Ramos (cell line): ENCODE measurements around the gene METAP1.
"Not testable (repeated sequence)": the region's sequence is repeated elsewhere in the genome, so short reads cannot be mapped to it uniquely, and the experiment has no call there.

ENCODE experiments used
- in situ Hi-C: fragments of 300-500 bp; cut with MboI; formaldehyde crosslinking; loops from one replicate; pipeline ENCODE4 v1.14.3; 2022; ENCODE audit warnings: low sequenced_read_pairs; ENCODE audit not compliant: unreplicated experiment

Gene METAP1

DNA sequence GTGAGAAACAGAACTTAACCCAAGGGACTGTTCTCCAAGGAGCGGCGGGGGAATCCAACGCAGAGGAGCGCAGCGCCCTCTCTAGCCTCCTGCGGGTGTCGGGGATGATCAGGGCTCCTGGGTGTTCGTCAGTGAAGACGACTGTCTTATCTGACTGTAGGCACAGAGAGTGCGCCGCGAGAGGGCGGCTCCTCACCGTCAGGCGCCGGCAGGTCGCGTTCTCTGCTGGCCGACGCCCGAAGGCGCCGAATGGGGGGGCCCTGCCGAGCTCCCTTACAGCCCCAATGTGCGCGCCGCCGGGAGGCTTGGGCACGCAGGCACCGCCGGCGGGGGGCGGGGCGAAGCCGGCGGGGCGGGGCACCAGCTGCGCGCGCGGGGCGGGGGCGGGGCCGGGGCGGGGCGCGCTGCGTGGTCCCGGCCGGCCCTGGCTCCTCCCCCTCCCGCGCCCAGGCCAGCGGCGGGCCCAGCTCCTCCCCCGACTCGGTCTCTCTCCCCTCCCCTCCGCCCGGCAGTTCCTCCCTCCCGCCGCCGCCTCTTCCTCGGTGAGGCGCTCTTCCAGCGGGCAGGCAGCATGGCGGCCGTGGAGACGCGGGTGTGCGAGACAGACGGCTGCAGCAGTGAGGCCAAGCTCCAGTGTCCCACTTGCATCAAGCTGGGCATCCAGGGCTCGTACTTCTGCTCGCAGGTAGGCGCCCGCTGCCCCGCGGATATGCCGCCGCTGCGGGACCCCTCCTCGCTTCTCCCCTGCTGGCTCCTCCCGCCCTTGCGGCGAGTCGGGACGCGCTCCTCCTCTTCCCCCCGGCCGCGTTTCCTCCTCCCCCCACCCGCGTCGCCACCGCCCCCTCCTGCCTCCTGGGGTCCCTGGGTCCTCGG lies at the start of gene METAP1:
Gene METAP1 (plus strand): TSS at position 539 of the 873 bp plus-strand sequence. CDS start 33 bp downstream, at position 572.
- in situ Hi-C loops = no loop called here

DNA sequence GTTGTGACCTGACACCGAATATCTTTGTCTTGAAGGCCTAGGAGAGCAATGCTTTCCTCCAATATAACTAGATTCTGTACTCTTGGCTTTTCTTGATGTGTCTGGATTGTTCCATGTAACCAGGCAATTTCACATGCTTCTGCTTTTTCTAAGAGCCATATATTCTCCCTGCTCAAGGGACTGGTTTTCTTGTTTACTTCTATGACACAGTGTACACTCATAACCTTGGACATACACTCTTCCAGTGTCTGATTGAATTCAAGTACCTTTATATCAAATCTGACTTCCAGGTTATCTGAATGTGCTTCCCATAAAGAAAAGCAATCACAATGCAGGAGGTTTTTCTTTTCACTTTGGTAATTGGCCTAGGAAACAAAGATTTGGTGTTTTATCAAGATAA lies 49.2 kb upstream of the METAP1 start:
- in situ Hi-C loops = no loop called here

DNA sequence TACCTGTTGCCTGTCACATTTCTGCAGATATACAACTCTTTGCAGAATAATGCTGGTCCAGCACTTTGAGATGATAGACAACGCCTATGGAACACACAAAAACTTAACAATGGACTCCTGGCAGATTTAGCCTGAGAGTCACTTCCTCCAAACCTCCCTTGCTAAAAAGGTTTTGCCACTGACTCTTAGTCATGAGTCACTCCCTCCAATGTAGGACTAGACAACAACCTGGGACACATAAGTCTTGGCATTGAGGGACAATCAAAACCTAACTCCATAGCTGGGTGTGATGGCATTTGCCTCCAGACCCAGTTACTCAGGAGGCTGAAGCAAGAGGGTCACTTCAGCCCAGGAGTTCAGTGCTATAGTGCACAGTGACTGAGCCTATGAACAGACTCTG lies 44.6 kb upstream of the METAP1 start:
- in situ Hi-C loops = loop anchor here (25.0 kb wide), 1 partner anchor 461 kb away; no protein-coding TSS in a partner anchor

DNA sequence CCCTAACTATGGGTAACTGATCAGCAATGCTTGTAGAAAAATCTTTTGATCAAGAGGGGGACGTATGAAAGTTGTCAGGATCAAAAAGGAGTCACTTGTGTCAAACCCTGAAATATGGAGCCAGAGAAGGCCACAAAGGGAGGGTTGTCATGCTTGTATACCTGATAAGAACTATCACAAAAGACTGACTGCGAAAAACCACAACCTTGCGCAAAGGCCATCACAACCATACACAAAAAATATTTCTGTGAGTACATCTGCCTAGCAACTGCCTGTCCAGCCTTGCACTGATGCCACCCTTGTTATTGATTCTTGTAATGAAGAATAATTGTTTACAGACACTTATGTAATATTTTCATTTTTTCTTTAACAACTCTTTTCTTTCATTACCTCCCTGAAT lies 43.8 kb upstream of the METAP1 start:
- in situ Hi-C loops = loop anchor here (25.0 kb wide), 1 partner anchor 461 kb away; no protein-coding TSS in a partner anchor

DNA sequence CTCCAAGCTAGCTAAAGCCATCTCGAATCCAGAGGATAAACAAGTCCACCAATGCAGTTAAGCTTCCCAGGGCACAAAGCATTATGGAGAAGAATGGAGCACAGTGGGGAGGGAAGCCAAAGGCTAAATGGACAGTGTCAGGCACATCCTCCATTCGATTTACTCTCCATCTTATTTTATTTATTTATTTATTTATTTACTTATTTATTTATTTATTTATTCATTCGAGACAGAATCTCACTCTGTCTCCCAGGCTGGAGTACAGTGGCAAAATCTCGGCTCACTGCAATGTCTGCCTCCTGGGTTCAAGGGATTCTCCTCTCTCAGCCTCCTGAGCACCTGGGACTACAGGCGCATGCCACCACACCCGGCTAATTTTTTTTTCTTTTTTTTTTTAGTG lies 40.3 kb upstream of the METAP1 start:
- in situ Hi-C loops = loop anchor here (25.0 kb wide), 1 partner anchor 457 kb away; no protein-coding TSS in a partner anchor

DNA sequence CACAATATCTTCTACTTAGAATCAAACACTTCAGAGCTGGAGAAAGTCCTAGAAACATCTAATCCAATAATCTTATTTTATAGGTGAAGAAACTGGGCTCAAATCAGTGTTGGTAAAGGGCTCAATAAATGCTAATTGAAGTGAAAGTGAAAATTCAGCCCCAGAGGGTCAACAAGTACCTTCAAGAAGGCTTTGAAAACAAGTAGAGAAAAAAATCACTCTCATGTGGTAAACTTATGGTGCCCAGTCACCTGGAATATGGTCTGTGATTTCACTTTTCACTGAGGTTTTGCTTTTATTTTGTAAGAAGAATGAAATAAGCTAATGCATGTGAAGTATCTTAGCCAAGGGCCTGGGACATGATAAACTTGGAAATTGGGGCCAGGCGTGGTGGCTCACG lies 37.5 kb upstream of the METAP1 start:
- in situ Hi-C loops = loop anchor here (25.0 kb wide), 1 partner anchor 454 kb away; no protein-coding TSS in a partner anchor

DNA sequence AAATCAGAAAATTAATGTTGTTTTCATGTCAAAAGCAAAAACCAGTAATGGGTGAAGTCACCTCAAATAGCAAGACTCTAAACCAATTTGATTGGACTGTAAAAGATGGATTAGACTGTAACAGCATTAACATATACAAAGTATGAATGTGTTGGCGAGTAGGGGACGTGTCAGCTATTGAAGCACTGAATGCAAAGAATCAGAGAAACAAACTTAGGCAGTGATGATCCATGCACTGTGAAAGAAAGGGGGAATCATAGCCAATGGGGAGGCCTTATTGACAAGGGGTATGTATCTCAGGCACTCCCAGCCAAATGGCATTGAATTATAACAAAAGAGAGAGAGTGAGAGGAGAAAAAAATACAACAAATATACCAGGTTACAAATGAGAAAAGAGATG lies 36.1 kb upstream of the METAP1 start:
- in situ Hi-C loops = loop anchor here (25.0 kb wide), 1 partner anchor 453 kb away; no protein-coding TSS in a partner anchor

DNA sequence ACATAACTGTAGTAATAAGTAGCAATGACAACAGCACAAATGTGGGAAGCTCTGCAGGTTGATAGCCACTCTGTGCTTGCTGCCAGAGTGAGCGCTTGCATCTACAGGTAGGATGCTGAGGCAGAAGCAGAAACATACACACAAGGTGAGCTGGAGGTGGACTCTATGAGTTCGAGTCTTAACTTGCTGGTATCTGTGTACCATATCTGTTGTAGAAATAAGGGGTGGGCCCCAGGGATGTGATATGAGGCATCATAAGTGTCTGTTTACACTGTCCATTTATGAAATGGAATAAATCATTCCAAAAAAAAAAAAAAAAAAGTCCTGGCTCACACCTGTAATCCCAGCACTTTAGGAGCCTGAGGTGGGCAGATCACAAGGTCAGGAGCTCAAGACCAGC lies 33.8 kb upstream of the METAP1 start:
- in situ Hi-C loops = loop anchor here (25.0 kb wide), 1 partner anchor 451 kb away; no protein-coding TSS in a partner anchor

DNA sequence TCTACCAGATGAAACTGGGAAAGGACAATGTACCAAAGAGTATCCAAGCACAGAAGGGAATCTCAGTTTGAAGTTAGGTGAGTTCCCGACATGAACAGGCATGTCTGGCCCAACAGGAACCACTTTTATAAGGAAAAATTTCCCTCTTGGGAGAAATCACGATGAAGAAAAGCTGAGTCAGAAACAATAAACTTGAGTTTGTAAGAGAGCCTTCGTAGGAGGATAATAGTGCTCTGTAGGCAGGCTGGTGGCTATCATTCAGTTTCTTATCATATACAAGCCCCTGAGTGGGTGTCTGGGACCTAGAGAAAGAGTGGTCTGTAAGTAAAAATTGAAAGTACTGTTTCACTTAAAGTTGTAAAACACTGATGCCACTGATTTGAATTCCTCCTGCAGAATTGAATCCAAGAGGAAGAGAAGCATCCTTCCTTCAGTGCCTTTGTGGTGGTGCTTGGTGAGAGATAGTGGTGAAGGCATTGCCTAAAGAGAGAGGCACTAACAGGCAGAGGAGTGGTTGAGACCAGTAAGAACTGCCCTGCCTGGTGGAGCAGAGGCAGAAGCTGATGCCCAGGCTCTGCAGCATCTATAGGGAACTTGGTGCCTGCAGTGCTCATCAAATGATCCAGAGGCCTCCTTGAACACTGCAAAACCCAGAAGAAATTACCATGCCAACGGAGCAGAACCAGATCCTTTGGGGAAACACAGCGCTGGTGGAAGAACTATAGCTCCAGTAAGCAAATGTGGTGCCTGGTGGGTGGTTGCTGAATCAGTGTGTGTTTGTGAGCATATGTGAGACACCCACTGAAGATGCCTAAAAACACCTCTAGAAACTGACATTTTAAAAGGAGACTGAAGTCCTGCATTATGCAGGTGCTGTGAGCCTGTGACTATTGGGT lies 31.7 kb upstream of the METAP1 start:
- in situ Hi-C loops = loop anchor here (25.0 kb wide), 1 partner anchor 449 kb away; no protein-coding TSS in a partner anchor

DNA sequence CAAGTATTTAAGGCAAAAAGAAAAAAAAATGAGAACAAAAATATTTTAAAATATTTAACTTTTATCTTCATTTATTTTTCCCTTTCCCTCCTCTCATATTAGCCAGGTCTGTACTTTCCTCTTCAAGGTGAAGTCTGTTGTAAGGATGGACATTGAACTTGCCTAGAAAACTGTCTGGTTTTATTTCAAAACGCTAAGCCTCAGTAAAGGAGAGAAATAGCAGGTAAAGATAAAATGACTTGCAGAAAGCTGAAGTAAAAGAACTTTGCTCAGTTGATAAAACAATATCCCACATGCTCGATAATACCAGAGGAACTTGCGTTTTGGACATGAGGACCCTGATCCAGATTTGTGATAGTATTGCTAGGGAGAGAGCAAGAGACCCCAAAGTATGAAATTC lies 28.6 kb upstream of the METAP1 start:
- in situ Hi-C loops = loop anchor here (25.0 kb wide), 1 partner anchor 445 kb away; no protein-coding TSS in a partner anchor

DNA sequence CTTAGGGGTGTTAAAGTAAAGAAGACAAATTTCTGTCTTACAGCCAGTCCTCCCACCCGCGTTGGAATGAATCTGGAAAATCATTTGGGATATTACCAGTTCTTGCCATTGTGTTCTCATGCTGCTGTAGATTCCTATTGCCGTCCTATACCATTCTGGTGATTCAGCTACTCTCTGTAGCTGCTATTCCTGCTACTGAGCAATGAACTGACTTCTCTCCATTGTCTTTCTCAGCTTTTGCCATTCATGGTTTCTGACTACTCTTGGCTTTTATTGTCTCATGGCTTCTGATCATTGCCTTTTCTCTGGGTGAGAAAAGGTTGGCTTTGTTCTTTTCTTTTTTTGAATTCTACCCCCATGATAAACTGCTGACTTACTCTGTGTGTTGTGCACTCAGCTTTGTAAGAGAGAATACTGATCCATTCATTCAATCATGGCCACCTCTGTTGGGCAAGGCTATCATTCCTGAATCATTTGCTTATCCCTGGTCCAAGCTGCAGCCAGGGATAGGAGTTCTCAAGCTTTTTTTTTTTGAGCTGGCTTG lies 27.7 kb upstream of the METAP1 start:
- in situ Hi-C loops = loop anchor here (25.0 kb wide), 1 partner anchor 444 kb away; no protein-coding TSS in a partner anchor

DNA sequence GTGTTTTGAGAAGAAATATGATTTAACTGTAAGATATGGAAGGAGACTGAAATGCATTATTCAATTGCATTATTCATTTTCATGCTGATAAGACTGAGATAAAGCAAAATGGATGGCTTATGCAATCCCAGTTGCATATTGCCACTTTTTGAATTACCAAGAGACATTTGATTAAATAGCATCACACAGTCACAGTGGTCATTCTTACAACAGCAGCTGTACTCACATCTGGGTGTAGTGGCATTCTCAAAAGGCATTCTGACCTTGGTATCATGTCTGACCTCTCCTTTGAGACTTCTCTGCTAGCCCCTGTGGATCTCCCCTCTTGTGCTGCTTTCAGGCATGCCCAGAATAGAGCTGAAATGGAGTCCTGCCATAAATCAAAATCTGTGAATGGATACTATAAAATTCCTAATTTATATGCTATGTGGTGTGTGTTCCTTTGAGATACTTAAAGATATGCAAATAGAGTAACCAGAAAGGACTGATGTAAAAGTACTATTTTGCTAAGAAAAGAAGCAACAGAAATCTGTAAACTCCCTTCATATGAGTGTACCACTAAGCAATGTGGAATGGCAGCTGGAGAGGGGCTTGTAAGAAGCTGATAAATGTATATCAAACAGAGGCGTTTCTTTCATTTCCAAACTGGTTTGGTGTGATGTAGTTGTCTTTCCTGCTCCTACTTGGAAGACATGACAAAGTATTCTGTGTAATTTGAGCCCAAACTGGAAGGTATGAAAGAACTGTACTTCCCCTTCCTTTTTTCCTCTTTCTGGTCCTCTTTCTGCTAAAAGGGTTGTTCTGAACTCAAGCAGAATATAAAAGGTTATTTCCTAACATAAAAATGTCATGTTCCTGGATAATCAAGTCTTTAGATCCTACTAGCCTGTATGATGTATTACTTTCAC lies 25.4 kb upstream of the METAP1 start:
- in situ Hi-C loops = loop anchor here (25.0 kb wide), 1 partner anchor 442 kb away; no protein-coding TSS in a partner anchor

DNA sequence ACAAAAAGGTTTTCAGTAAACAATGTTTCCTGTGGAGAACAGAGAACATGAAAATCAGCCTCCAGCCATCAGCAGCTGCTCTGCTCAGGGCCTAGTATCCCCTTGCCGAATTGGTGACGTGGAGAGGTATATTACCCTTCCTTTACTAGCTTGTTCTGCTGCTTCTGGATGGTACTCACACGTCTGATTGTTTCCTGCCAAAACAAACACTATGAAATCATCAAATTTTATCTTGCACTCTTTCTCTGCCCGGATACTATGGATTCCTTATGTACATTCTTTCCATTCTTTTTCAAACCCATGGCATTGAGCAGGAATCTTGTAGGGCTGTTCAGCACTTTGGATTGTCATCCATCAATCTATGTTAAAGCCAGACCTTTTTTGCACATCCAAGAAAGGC lies 18.8 kb upstream of the METAP1 start:
- in situ Hi-C loops = no loop called here

DNA sequence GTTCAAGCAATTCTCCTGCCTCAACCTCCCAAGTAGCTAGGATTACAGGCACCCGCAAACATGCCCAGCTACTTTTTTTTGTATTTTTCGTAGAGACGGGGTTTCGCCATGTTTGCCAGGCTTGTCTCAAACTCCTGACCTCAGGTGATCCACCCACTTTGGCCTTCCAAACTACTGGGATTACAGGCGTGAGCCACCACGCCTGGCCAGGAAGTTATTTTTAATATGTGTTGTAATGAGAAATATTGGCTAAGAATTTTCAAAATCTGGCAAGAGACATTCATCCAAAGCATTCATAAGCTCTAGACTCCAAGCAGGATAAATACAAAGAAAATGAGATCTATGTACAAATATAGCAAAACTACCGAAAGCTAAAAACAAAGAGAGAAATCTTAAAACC lies 18.0 kb upstream of the METAP1 start:
- in situ Hi-C loops = no loop called here

DNA sequence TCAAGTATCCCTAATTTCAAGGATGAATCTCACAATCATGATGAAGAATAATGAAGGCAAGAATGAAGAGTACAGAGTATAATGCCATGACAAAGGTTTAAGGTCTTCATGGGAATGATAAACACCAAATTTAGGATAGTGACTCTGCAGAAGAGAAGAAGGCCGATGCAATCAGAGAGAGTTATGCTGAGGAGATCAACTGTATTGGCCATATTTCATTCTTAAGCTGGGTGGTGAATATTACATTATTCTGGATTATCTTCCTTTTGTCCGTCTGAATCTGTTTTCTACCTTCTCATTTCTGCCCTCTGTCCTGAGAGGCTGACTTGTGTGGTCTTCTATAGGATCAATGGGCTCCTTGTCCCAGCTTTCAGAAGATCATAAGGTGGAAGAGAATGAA lies 7.8 kb upstream of the METAP1 start:
- in situ Hi-C loops = no loop called here

DNA sequence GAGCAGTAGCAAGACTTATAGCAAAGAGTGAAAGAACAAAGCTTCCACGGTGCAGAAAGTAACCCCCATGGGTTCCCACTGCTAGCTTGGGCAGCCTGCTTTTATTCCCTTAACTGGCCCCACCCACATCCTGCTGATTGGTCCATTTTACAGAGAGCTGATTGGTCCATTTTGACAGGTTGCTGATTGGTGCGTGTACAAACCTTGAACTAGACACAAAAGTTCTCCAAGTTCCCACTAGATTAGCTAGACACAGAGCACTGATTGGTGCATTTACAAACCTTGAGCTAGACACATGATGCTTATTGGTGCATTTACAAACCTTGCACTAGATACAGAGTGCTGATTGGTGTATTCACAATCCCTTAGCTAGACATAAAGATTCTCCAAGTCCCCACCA lies 2.7 kb upstream of the METAP1 start:
- in situ Hi-C loops = not testable (repeated sequence)

DNA sequence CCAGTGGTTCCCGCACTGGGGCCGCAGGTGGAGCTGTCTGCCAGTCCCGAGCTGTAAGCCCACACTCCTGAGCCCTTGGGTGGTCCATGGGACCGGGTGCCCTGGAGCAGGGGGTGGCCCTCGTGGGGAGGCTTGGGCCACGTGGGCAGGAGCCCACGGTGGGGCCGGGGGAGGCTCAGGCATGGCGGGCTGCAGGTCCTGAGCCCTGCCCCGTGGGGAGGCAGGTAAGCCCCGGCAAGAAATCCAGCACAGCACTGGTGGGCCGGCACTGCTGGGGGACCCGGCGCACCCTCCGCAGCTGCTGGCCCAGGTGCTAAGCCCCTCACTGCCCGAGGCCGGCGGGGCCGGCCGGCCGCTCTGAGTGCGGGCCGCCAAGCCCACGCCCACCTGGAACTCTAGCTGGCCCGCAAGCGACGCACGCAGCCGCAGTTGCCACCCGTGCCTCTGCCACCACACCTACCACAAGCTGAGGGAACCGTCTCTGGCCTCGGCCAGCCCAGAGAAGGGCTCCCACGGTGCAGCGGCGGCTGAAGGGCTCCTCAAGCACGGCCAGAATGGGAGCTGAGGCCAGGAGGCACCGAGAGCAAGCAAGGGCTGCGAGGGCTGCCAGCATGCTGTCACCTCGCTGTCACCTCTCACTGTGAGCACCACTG lies 2.0 kb upstream of the METAP1 start:
- in situ Hi-C loops = no loop called here

DNA sequence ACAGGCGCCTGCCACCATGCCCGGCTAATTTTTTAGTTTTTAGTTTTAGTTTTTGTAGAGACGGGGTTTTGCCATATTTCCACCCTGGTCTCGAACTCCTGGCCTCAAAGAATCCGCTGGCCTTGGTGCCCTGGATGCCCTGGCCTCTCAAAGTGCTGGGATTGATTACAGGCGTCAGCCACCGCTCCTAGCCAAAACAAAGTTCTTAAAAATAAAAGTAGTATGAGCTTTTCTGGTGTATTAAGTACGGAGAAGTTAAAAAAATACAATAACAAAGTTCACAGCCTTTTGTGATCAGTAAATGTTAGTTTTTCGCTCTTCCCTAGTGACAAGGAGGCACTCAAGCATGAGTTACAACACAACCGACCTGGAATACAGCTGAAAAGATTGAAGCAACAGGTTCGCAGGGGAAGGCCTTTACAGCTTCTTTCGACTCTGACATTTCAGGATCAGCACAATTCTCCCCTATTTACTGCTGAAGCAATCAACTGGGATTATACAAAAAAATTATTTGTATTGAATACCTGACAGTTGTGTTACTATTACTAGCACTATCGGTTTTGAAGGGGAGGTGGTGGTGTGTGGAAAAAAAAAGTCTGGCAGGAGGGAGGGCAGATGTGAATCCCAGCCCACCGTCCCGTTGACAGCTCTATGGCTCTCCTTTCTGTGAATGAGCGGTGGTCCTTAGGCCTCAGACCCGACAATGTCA lies 893 bp upstream of the METAP1 start:
- in situ Hi-C loops = no loop called here
